Stimulated activated CD8-positive, alpha-beta memory T cell treated with anti-CD3 and anti-CD28 coated beads, Interleukin-4, amount 100 ng/mL, for 1 hour (primary cell): ENCODE results near the gene SMAD7.

ENCODE experiments used
- DNase-seq, 2 donors: peaks; one replicate each; pipeline ENCODE4 v3.0.0-alpha.2; 2020; ENCODE audit warnings: low read depth in 2 of 2, low spot score in 1 of 2

SMAD7 gene

GRCh38 chr18:48899558-48900174 is 51.1 kb downstream of the SMAD7 start:
- no peak for DNase-seq

GRCh38 chr18:48898521-48898920 is 52.2 kb downstream of the SMAD7 start:
- DNase-seq: no peak

GRCh38 chr18:48897531-48897930 is 53.2 kb downstream of the SMAD7 start:
- DNase-seq: no peak

- DNase-seq: no peak
Measured at GRCh38 chr18:48896875-48897511, 53.8 kb downstream of the SMAD7 start.

DNA sequence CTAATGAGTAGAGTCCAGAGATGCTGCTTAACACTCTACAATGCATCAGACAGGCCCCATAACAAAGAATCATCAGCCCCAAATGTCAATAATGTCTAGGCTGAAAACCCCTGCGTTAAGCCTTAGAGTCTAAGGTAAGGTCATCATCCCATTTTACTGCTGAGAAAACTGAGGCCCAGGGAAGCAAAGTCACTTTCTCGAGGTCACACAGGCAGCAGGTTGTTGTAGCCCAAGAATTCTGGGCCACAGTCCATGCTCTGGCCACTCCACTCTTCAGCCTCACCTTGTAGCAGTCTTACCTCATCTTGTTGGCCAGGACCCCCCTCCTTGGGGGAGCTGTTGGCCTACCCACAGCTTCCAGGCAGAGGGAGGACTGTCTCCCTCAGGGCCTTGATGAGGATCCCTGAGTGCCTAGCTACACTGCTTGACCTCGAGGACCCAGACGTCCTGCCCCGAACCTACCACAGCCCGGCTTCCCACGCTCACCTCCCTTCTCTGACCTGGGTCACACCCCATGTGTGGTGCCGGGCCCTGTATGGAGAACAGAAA is 54.4 kb downstream of the SMAD7 start:
- no peak for DNase-seq

- no peak for DNase-seq
Measured at GRCh38 chr18:48894799-48895346, 55.9 kb downstream of the SMAD7 start.

DNA sequence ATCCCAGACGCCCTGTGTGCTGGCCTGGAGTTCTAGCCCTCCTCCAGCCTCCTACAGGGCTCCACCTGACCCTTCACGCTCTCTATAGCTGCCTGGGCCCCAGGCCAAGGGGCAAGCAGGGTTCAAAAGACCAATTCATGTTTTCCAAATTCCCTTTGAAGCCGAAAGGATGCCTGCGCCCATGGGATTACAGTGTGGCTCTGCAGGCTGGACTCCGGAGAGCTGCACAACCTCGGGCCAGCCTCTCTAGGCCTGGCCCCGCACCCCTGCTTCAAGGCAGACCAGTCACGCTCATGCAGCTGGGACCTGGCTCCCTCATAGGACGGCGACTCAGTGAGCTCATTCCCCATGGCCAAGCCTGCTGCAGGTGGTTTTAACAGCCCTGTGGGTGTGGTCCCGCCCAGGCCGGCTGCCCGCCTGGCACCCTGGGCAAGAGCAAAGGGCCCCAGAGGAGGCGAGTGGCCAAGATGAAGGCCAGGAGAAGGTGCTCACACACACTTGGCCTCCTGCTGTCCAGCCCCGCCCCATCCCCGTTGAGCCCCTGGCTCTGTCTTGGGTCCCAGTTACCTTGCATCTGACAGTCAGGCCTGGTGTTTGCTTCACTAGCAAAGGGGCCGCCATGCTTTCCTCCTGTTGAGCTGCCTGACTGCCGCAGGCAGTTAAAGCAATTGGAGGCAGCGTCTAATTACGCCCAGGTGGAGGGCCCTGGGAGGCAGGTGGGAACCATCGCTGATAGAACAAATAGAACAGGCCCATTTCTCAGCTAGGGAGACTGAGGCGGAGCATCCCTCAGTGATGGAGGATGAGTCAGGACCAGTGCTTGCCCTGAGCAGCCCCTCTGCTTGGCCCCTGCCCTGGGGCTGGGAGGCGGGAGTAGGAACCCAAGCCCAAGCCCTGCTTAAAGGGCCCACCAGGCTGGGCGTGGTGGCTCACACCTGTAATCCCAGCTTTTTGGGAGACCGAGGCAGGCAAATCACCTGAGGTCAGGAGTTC is 56.9 kb downstream of the SMAD7 start:
- DNase-seq: no peak

- DNase-seq: no peak
Measured at GRCh38 chr18:48893061-48893607, 57.6 kb downstream of the SMAD7 start.

GRCh38 chr18:48892146-48892855 is 58.5 kb downstream of the SMAD7 start:
- no peak for DNase-seq

GRCh38 chr18:48891721-48892120 is 59.0 kb downstream of the SMAD7 start:
- DNase-seq: no peak

DNA sequence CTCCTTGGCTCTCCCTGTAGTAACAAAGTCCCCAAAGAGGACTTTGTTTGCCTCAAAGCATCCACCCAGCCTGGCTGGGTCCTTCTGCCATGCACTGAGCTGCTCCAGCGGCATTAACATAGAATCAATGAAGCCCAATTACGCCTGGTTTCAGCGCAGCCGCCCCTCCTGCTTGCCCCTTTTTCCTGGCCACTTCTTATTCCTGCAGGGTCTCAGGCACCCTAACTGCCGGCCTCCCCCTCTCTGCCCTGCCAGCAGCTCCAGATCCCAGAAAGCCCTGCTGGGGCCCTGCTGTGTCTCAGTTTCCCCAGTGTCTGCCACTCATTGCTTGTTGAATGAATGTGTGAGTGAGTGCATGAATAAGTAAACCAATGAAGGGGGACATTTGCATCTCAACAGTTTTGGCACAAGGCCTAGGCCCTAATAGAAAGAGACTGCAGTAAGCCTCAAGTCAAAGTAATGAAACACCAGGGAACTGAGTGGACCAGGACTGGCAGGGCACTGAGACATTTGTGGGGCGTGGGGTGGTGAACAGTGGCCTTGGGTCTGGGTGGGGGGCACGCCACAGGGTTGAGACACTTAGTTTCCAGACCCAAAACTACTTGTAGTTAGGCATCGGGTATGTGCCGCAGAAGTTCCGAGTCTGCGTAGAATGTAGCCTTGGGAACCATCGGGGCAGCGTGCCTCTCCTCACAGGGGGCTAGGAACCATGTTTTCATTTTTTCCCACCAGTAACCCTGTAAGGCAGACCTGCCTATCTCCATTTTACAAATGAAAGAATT is 60.6 kb downstream of the SMAD7 start:
- DNase-seq: no peak

GRCh38 chr18:48889115-48889941 is 61.4 kb downstream of the SMAD7 start:
- DNase-seq: no peak

DNA sequence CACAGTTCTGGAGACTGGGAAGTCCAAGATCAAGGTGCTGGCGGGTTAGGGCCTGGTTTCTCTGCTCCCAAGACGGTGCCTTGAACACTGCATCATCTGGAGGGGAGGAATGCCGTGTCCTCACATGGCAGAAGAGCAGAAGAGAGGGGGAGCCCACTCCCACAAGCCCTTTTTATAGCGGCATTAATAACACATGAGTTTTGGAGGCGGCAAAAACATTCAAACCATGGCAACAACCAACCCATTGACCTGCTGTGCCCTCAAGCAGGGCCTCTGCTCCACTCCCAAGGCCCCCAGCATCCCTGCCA is 62.0 kb downstream of the SMAD7 start:
- DNase-seq: no peak

GRCh38 chr18:48887905-48888772 is 62.6 kb downstream of the SMAD7 start:
- no peak for DNase-seq

DNA sequence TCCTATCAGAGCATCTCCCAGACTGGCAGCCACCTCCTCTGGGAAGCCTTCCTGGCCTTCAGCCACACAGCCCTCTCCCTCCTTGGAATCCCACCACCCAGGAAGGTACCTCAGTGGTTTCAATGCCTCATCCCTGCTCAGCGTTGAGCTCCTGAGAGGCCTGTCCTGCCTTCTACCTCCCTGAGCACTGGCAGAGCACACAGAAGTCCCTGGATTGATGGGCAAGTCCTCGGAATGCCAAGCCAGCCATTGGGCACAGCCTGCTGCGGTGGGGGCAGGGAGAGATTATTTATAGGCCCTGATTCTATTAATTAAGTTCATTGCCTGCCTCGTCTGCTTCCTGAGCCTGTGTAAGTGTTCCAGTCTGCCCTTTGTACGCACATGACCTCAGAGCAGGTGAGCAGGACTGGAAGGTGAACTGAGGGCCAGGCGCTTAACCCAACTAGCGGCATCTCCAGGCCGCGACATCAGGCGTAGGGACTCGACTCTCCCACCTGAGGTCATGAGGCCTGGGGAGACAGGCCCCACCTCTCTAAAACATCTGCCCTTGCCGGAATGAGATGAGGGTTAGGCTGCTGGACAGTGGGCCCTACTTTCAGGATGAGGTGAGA is 63.4 kb downstream of the SMAD7 start:
- no peak for DNase-seq

DNA sequence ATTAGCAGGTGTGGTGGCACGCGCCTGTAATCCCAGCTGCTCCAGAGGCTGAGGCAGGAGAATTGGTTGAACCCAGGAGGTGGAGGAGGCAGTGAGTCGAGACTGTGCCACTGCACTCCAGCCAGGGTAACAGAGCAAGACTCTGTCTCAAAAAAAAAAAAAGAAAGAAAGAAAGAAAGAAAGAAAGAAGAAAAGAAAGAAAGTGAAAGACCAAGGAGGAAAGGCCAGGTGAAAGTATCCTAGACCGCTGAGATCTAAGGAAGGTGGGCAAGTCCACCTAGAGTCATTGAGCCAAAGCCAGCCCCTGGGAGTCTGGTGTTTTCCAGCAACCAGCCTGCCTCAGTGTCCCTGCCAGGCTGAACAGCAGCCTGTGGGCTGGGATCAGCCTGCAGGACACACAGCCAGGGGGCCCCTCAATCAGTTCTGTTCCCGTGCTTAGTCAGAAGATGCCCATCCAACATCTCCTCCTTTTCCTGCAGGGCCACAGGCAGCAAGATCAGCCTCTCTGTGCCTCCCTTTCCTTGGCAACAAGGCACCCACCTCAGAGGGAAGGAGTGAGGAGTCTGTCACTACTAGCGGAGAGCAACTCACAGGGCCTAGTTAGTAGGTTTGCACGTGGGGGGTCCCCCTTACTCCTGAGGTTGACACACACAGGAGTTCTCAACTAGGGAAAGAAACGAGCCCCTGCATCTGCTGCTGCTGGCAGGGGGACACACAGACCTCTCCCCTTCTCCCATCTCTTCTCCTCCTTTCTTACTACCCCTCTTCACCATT is 64.1 kb downstream of the SMAD7 start:
- DNase-seq: no peak

DNA sequence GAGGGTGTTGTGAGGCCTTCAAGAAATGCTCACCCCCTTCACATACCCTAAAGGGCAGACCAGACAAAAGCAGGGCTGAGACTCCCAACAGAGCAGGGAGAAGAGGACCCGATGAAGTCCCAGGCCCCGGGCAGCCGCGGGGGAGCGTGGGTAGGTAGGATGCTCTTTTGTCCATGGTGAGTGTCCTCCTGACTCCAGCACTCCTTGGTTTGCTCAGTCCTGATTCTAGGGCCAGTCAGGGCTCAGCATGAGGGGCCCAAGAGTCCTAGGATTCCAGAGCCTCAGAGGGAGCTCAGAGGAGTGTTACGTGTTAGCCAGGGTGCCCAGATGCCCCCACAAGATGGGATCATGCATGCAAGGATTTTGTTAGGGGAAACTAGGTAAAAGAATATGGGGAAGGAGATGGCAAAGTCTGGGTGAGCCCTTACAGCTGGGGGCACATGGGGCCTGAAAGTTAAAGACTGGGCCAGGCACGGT is 64.8 kb downstream of the SMAD7 start:
- no peak for DNase-seq
